Measurements from ENCODE around the gene RNF180. TPM values are rescaled to one million over a fixed set of nuclear protein-coding genes. Genes with fewer than 3 reads are reported as not detected.

Gene RNF180
- total and polyA plus RNA-seq, 2 donors (not counting 3 experiments of a cell fraction or from before 2014, with no cell fraction given) = 0.62 to 5.6 TPM

DNA sequence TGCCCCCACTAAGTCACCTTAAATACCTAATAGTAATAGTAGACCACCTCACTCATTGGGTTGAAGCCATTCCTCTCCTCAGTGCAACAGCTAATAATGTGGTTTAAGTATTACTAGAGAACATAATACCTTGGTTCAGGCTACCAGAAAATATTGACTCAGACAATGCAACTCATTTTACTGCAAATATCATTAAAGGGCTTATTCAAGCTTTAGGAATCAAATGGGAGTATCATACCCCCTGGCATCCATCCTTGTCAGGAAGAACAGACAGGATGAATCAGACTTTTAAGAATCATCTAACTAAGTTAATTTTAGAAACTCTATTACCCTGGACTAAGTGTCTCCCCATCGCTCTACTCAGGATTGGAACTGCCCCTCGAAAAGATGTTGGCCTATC is 6.8 kb upstream of the RNF180 start:
- Histone ChIP-seq H3K9ac (replicated peaks; ENCODE audit: extremely low read depth, insufficient read depth, low read length) (no peak overlapping the region), H3K4me3 (replicated peaks in 1 of 3; ENCODE audit: insufficient read depth in 1 of 3, low read depth in 1 of 3, low read length in 3 of 3) (no peak overlapping the region), H3K4me2 (ENCODE audit: insufficient read depth, low read length) (no peak overlapping the region), H3K27ac (ENCODE audit: insufficient read depth, low read depth, low read length) (no peak overlapping the region), H4K20me1 (replicated peaks; ENCODE audit: control insufficient read depth, extremely low read depth, insufficient read depth, low read length) (no peaks in the 10 kb centered on the region), H3K9me3 (replicated peaks; ENCODE audit: control insufficient read depth, insufficient read depth, low read length) (no peaks in the 10 kb centered on the region), H3K9me1 (replicated peaks; ENCODE audit: control insufficient read depth, extremely low read depth, insufficient read depth, low read length) (no peaks in the 10 kb centered on the region), H3K36me3 (ENCODE audit: control insufficient read depth in 2 of 2, extremely low read depth in 1 of 2, insufficient read depth in 2 of 2, low read length in 2 of 2) (no peaks in the 10 kb centered on the region), H3K27me3 (ENCODE audit: control insufficient read depth in 2 of 2, insufficient read depth in 2 of 2, low read length in 2 of 2) (peaks cover 9 to 11% of the 10 kb centered on the region in 2 experiments), H3K79me2 (ENCODE audit: control insufficient read depth, insufficient read depth, low read length) (no peaks in the 10 kb centered on the region), H3K4me1 (ENCODE audit: control insufficient read depth, extremely low read depth, insufficient read depth, low read length) (no peaks in the 10 kb centered on the region), H2AFZ (ENCODE audit: low read depth, low read length) (no peak overlapping the region)
- POLR2A ChIA-PET = no interaction called here
- intact Hi-C loops (cut with micrococcal nuclease) = no loop called here
- no peak for TF ChIP-seq POLR2A (IDR thresholded peaks at IDR 0.05; ENCODE audit: low read depth, low read length)
- no peak for TF ChIP-seq GATA2 (IDR thresholded peaks at IDR 0.05; ENCODE audit: insufficient read depth, insufficient read length, low read depth, low read length)
- TF ChIP-seq, protein P1, sequence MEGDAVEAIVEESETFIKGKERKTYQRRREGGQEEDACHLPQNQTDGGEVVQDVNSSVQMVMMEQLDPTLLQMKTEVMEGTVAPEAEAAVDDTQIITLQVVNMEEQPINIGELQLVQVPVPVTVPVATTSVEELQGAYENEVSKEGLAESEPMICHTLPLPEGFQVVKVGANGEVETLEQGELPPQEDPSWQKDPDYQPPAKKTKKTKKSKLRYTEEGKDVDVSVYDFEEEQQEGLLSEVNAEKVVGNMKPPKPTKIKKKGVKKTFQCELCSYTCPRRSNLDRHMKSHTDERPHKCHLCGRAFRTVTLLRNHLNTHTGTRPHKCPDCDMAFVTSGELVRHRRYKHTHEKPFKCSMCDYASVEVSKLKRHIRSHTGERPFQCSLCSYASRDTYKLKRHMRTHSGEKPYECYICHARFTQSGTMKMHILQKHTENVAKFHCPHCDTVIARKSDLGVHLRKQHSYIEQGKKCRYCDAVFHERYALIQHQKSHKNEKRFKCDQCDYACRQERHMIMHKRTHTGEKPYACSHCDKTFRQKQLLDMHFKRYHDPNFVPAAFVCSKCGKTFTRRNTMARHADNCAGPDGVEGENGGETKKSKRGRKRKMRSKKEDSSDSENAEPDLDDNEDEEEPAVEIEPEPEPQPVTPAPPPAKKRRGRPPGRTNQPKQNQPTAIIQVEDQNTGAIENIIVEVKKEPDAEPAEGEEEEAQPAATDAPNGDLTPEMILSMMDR (IDR thresholded peaks at IDR 0.05; ENCODE audit: extremely low read depth in 1 of 2, insufficient read depth in 1 of 2, low read depth in 1 of 2, low read length in 2 of 2) = no peak
- TF ChIP-seq, protein P2, sequence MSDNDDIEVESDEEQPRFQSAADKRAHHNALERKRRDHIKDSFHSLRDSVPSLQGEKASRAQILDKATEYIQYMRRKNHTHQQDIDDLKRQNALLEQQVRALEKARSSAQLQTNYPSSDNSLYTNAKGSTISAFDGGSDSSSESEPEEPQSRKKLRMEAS (IDR thresholded peaks at IDR 0.05; ENCODE audit: insufficient read depth, insufficient read length) = no peak
- no peak for TF ChIP-seq EZH2 (IDR thresholded peaks at IDR 0.05; ENCODE audit: borderline replicate concordance, low read depth, low read length, severe bottlenecking)
- no peak for TF ChIP-seq JUN (IDR thresholded peaks at IDR 0.05; ENCODE audit: borderline replicate concordance, insufficient read depth, insufficient read length, low read depth)
- TF ChIP-seq FOS (IDR thresholded peaks at IDR 0.05; ENCODE audit: borderline replicate concordance, insufficient read depth, low read length) = no peak
- dilution Hi-C loops (cut with MboI; ENCODE audit: extremely low pct_ligation_motif_present, low sequenced_read_pairs) = no loop called here
- no TSS peak for BruUV-seq (replicated peaks)
- DNase-seq (ENCODE audit: low read depth, low spot score) (no peak), FAIRE-seq (no peak)
- CTCF ChIA-PET = interaction anchor here (1.0 kb wide), 1 partner anchor 11 kb away, joined by 4 read pairs; no protein-coding TSS in a partner anchor

Measured in endothelial cell of umbilical vein (primary cell).